Endothelial cell of umbilical vein (primary cell): ENCODE results near the gene CHI3L2. TPM values are rescaled to one million over a fixed set of nuclear protein-coding genes. Genes with fewer than 3 reads are reported as not detected.

ENCODE experiments used
- BruUV-seq: library from RNA; stranded (reverse); fragments of 400-500 nt; replicated peaks from 2 replicates; lab custom pipeline; 2021; lab: Mats Ljungman, UMichigan
- CTCF ChIA-PET: fragments of 300-600, 350-600 bp; sonication (Branson Sonifier 250); formaldehyde crosslinking; loops from one replicate; lab custom pipeline; 2021; ENCODE audit warnings: antibody characterized with exemption, inconsistent platforms; lab: Charles Lee
- POLR2A ChIA-PET: fragments of 300-600, 350-600 bp; sonication (Branson Sonifier 250); formaldehyde crosslinking; loops from one replicate; lab custom pipeline; 2021; ENCODE audit warnings: antibody characterized with exemption, inconsistent platforms; lab: Charles Lee
- DNase-seq: peaks from one replicate; pipeline ENCODE4 v3.0.0-alpha.2; 2011; ENCODE audit warnings: low read depth, low spot score
- FAIRE-seq: peaks from 2 replicates; lab custom pipeline; 2011; peaks lifted over from hg19 to GRCh38; lab: Jason Lieb, UNC
- H2AFZ ChIP-seq: 2 replicates; pipeline ENCODE4 v1.6.0; 2012; ENCODE audit warnings: low read depth, low read length, control low read depth, inconsistent platforms
- H3K27ac ChIP-seq: 2 replicates; pipeline ENCODE4 v1.5.1; 2011; ENCODE audit warnings: low read depth, mild to moderate bottlenecking, control low read depth, low read length, moderate library complexity; ENCODE audit not compliant: insufficient read depth
- H3K27me3 ChIP-seq, 2 experiments: 2 replicates each; pipeline versions ENCODE4 v1.6.0 to v1.6.1; 2011; ENCODE audit warnings: low read length in 2 of 2, mixed read lengths in 1 of 2; ENCODE audit not compliant: control insufficient read depth in 2 of 2, insufficient read depth in 2 of 2
- H3K36me3 ChIP-seq, 2 experiments: 2 replicates in 1 of 2; 3 replicates in 1 of 2; pipeline ENCODE4 v1.5.1; 2011; ENCODE audit warnings: low read length in 2 of 2, mild to moderate bottlenecking in 1 of 2, moderate library complexity in 1 of 2; ENCODE audit not compliant: control insufficient read depth in 2 of 2, insufficient read depth in 2 of 2; ENCODE audit errors: extremely low read depth in 1 of 2
- H3K4me1 ChIP-seq: 3 replicates; pipeline ENCODE4 v1.5.1; 2011; ENCODE audit warnings: mild to moderate bottlenecking, low read length; ENCODE audit not compliant: control insufficient read depth, insufficient read depth; ENCODE audit errors: extremely low read depth
- H3K4me2 ChIP-seq: 2 replicates; pipeline ENCODE4 v1.6.1; 2011; ENCODE audit warnings: low read length, control low read depth, mixed read lengths; ENCODE audit not compliant: insufficient read depth
- H3K4me3 ChIP-seq, 3 experiments: fragments of 200-600 bp in 1 of 3; sonication (generic), shearing (Covaris generic) in 1 of 3; replicated peaks in 1 of 3; 2 replicates each; pipeline ENCODE4 v1.5.1; 2011 to 2016; ENCODE audit warnings: control low read depth in 3 of 3, low read length in 3 of 3, mild to moderate bottlenecking in 2 of 3, inconsistent platforms in 1 of 3, low read depth in 1 of 3, moderate library complexity in 1 of 3; ENCODE audit not compliant: insufficient read depth in 1 of 3
- H3K79me2 ChIP-seq: 2 replicates; pipeline ENCODE4 v1.6.0; 2012; ENCODE audit warnings: low read length, inconsistent platforms; ENCODE audit not compliant: control insufficient read depth, insufficient read depth
- H3K9ac ChIP-seq: replicated peaks from 2 replicates; pipeline ENCODE3; 2011; ENCODE audit warnings: low read length, control low read depth; ENCODE audit not compliant: insufficient read depth; ENCODE audit errors: extremely low read depth
- H3K9me1 ChIP-seq: replicated peaks from 3 replicates; pipeline ENCODE4 v1.6.0; 2011; ENCODE audit warnings: mild to moderate bottlenecking, low read length; ENCODE audit not compliant: control insufficient read depth, insufficient read depth; ENCODE audit errors: extremely low read depth
- H3K9me3 ChIP-seq: replicated peaks from 2 replicates; pipeline ENCODE4 v1.5.1; 2012; ENCODE audit warnings: low read length, inconsistent platforms; ENCODE audit not compliant: control insufficient read depth, insufficient read depth
- H4K20me1 ChIP-seq: replicated peaks from 2 replicates; pipeline ENCODE3; 2011; ENCODE audit warnings: mild to moderate bottlenecking, low read length; ENCODE audit not compliant: control insufficient read depth, insufficient read depth; ENCODE audit errors: extremely low read depth
- EZH2 ChIP-seq: IDR thresholded peaks from 2 replicates; pipeline ENCODE4 v1.6.1; 2012; ENCODE audit warnings: borderline replicate concordance, low read depth, mild to moderate bottlenecking, moderate library complexity, low read length, inconsistent platforms; ENCODE audit not compliant: severe bottlenecking
- FOS ChIP-seq: IDR thresholded peaks from 2 replicates; pipeline ENCODE4 v1.6.1; 2011; ENCODE audit warnings: mild to moderate bottlenecking, low read length, moderate library complexity, borderline replicate concordance; ENCODE audit not compliant: insufficient read depth
- GATA2 ChIP-seq: IDR thresholded peaks from 2 replicates; pipeline ENCODE4 v1.7.0; 2011; ENCODE audit warnings: low read depth, mild to moderate bottlenecking, moderate library complexity, mixed read lengths, low read length; ENCODE audit not compliant: insufficient read length, insufficient read depth
- JUN ChIP-seq: IDR thresholded peaks from 2 replicates; pipeline ENCODE4 v1.6.1; 2011; ENCODE audit warnings: borderline replicate concordance, low read depth; ENCODE audit not compliant: insufficient read length, insufficient read depth
- MAX ChIP-seq: IDR thresholded peaks from 2 replicates; pipeline ENCODE4 v1.6.1; 2011; ENCODE audit not compliant: insufficient read depth, insufficient read length
- POLR2A ChIP-seq: IDR thresholded peaks from 2 replicates; pipeline ENCODE4 v1.6.1; 2012; ENCODE audit warnings: low read depth, mild to moderate bottlenecking, control low read depth, low read length
- POLR2AphosphoS5 ChIP-seq: IDR thresholded peaks from 2 replicates; pipeline ENCODE4 v1.6.1; 2012; ENCODE audit warnings: low read depth, mild to moderate bottlenecking, control low read depth, low read length, moderate library complexity; ENCODE audit not compliant: insufficient read depth
- dilution Hi-C: fragments of 300-500 bp; cut with MboI; formaldehyde crosslinking; loops from one replicate; pipeline ENCODE4 v1.15.0; 2019; ENCODE audit warnings: low sequenced_read_pairs; ENCODE audit not compliant: extremely low pct_ligation_motif_present
- intact Hi-C: fragments of 100-400 bp; cut with micrococcal nuclease; formaldehyde crosslinking; loops from one replicate; pipeline ENCODE4 v1.10.0; 2022
- polyA plus RNA-seq, 4 experiments: library from polyadenylated mRNA; depleted of rRNA in 3 of 4; stranded (reverse) in 3 of 4; unstranded in 1 of 4; fragments of >200 nt; gene quantifications; 2 replicates each; pipeline versions ENCODE4 v1.2.1 to v1.2.3, GENCODE V29; 2011 to 2012; ENCODE audit warnings: missing spikeins in 1 of 4
- total RNA-seq: library from RNA; stranded (reverse); gene quantifications from 2 replicates; pipeline ENCODE4 v1.2.3, GENCODE V29; 2021
- TF ChIP-seq, protein P1 (sequence below), 2 donors: IDR thresholded peaks; 1 replicate in 1 of 2; 2 replicates in 1 of 2; pipeline ENCODE4 v1.5.1; 2011; ENCODE audit warnings: low read length in 2 of 2, mild to moderate bottlenecking in 2 of 2, moderate library complexity in 2 of 2, control low read depth in 1 of 2, inconsistent platforms in 1 of 2, low read depth in 1 of 2; ENCODE audit not compliant: insufficient read depth in 1 of 2; ENCODE audit errors: extremely low read depth in 1 of 2

Gene CHI3L2
- total and polyA plus RNA-seq, 2 donors (not counting 3 experiments of a cell fraction or from before 2014, with no cell fraction given), result not detected

DNA sequence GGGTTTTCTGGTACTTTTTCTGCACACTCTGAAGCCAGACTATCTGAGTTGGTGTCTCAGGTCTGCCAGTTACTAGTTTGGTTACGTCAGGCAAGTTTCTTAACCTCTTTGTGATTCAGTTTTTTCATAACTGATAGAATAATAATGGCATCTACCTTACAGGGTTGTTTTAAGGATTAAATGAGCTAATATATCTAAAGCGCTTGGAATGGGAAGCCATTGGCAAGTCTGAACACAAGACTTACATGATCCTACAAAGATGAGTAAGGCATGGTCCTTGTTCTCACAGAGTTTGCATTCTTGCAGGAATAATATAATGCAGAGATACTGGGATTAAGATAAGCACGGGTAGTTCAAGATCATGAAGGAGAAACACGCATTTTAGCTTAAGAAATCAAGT, 17.9 kb upstream of the CHI3L2 start:
- Histone ChIP-seq H3K9ac (no peak overlapping the region), H3K4me2 (no peak overlapping the region), H3K9me3 (no peaks in the 10 kb centered on the region), H4K20me1 (no peaks in the 10 kb centered on the region), H3K4me3 (no peak overlapping the region), H3K79me2 (no peaks in the 10 kb centered on the region), H3K36me3 (no peaks in the 10 kb centered on the region), H3K27ac (no peak overlapping the region), H3K4me1 (no peaks in the 10 kb centered on the region), H3K9me1 (no peaks in the 10 kb centered on the region), H2AFZ (no peak overlapping the region), H3K27me3 (peaks cover 21 to 29% of the 10 kb centered on the region in 2 experiments)
- no peak for FAIRE-seq
- DNase-seq, result no peak
- TF ChIP-seq POLR2A, result no peak
- no peak for TF ChIP-seq EZH2
- no peak for TF ChIP-seq JUN
- TF ChIP-seq, protein P1, sequence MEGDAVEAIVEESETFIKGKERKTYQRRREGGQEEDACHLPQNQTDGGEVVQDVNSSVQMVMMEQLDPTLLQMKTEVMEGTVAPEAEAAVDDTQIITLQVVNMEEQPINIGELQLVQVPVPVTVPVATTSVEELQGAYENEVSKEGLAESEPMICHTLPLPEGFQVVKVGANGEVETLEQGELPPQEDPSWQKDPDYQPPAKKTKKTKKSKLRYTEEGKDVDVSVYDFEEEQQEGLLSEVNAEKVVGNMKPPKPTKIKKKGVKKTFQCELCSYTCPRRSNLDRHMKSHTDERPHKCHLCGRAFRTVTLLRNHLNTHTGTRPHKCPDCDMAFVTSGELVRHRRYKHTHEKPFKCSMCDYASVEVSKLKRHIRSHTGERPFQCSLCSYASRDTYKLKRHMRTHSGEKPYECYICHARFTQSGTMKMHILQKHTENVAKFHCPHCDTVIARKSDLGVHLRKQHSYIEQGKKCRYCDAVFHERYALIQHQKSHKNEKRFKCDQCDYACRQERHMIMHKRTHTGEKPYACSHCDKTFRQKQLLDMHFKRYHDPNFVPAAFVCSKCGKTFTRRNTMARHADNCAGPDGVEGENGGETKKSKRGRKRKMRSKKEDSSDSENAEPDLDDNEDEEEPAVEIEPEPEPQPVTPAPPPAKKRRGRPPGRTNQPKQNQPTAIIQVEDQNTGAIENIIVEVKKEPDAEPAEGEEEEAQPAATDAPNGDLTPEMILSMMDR (IDR thresholded peaks at IDR 0.05; ENCODE audit: extremely low read depth in 1 of 2, insufficient read depth in 1 of 2, low read depth in 1 of 2, low read length in 2 of 2), result no peak
- no peak for TF ChIP-seq POLR2AphosphoS5
- TF ChIP-seq GATA2, result no peak
- no peak for TF ChIP-seq MAX
- TF ChIP-seq FOS, result no peak
- dilution Hi-C loops, result no loop called here
- intact Hi-C loops, result no loop called here
- CTCF ChIA-PET, result no interaction called here
- BruUV-seq, result no TSS peak
- POLR2A ChIA-PET, result no interaction called here
